GM19023 (cell line): Measurements from ENCODE around the gene MYLIP.
"Not testable (repeated sequence)": the region's sequence is repeated elsewhere in the genome, so short reads cannot be mapped to it uniquely, and the experiment has no call there.

ENCODE experiments used
- ATAC-seq: cut with Tn5 transposase; IDR thresholded peaks from one replicate; pipeline ENCODE4 v1.9.1; 2021; ENCODE audit warnings: mild to moderate bottlenecking, moderate library complexity; ENCODE audit not compliant: unreplicated experiment

Gene MYLIP

DNA sequence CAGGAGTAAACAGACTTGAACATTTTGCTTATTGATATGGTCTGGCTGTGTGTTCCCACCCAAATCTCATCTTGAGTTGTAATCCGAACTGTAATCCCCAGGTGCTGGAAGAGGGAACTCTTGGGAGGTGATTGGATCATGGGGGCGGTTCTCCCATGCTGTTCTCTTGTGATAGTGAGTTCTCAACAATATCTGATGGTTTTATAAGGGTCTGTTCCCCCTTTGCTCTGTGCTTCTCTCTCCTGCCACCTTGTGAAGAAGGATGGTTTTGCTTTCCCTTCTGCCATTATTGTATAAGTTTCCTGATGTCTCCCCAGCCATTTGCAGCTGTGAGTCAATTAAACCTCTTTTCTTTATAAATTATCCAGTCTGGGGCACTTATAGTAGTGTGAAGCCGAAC, 40.0 kb downstream of the MYLIP start:
- ATAC-seq: no peak

DNA sequence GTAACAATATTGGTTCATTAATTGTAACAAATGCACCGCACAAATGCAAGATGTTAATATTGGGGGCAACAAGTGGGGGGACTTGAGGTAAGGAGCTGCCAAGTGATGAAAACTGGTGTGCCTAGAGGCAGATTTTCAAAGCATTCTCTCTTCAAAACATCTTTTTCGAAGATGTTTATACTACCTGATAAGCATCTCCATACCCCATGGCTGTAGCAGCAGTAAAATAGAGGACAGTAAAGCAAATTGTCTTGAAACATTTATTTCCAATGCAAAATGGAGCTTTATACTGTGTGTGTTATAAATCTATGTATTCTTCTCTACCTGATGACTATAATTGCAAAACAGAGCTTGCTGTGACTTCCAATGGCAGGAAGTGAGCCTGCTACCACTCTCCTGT, 42.5 kb downstream of the MYLIP start:
- no peak for ATAC-seq

DNA sequence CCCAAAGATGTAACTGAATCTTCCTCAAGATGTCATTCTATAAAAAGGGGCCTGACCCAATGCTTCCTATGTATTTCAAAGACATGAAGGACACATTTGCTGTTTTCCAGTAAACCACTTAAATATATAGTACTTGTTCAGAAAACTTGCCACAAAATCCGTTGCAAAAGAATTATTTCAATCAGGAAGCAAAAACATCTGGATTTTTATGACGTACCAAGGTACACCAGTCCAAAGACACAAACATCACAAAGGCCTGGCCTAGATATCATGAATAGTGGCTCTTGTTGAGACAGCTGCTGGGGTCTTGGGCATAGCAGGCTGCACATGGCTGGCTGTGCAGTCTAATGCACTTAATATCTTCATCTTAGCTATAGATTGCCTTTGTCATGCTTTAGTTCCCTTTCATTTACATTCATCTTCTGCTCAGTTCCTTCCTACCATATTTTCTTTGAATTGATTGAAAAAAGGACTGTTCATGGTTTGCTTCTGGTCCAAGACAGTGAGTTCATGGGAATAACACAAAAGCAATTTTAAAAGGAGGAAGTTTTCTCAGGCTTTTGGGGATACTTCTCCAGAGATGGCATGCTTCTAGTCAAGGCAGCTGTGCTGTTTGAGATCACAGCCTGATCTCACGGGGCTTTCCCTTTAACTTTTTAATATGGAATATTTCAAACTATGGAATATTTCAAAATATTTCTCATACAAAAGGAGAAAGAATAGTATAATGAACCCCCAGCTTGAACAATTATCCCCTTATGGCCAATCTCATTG, 44.5 kb downstream of the MYLIP start:
- ATAC-seq: no peak

DNA sequence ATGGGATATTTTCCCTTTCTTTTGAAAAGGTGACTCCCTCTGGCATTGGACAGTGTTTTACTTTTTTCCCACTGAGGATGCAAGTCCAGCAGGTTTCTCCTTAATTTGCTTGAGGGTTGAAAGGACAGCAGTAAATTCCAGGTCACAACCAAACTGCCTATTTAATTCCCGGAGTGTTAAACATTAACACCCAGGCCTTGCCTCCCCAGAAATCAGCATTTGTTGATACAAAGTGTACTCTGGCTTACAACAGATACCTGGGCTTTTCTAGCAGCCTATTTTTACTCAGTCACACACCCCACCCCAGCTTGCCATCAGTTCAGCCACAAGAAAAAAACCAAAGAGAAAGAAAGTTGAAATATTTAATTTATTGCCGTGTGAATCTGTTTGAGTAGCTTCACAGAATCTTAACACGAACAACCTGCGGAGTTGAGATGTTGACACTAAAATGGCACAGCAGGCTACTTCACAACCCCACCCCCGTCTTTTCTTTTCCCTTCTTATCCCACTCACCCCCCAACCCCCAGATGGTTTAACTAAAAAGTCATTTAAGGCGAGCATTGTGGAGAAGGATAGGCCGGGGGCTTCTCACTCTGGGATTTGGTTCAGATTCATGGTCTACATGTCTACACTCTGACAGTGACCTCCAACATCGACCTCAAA, 45.7 kb downstream of the MYLIP start:
- ATAC-seq: no peak

DNA sequence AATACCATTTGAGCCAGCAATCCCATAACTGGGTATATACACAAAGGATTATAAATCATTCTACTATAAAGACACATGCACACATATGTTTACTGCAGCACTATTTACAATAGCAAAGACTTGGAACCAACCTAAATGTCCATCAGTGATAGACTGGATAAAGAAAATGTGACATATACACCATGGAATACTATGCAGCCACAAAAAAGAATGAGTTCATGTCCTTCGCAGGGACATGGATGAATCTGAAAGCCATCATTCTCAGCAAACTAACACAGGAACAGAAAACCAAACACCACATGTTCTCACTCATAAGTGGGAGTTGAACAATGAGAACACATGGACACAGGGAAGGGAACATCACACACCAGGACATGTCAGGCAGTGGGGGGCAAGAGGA, 47.7 kb downstream of the MYLIP start:
- ATAC-seq: not testable (repeated sequence)

DNA sequence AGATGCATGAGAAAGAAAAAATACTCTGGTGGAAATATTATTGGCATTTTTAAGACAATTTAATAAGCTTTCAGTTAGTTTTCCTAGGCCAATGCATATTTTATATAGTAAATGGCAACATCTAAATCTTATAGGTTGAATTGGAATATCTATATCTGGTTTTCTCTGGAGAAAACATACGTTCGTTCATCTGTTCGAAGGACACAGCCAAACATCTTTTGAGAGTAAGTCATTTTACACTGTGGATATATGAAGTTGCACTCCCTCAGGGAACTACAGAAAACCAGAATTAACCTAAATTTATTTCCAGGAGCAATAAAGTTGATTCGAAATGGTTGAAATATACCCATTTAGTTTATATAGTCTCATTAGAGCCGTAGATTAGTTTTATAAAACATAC, 49.0 kb downstream of the MYLIP start:
- ATAC-seq: no peak

DNA sequence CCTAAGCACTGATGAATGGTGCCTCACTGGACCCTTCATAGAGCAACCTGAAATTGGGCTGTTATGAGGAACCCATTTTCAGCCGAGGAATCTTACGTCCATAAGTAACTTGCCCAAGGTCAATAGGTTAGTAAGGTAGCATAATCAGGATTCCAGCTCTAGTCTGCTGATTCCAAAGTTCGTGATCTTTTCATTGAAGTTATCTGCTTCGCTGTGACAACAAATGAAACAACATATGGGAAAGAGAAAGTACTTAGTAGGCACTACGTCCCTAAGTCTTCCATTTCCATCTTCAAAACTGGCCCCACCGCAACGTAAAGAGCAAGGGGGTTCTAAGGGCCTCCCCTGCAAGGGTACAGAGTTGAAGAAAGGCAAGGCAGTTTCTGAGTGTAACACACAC, 49.5 kb downstream of the MYLIP start:
- ATAC-seq: no peak

DNA sequence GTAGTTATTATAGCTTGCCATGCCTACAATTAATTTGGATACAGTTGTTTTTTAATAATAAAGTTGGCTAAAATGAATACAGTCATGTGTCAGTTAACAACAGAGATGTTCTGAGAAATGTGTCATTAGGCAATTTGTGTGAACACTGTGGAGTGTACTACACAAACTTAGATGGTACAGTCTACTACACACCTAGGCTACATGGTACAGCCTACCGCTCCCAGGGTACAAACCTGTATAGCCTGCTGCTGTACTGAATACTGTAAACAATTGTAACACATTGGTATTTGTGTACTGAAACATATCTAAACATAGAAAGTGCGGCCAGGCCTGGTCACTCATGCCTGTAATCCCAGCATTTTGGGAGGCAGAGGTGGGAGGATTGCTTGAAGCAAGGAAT, 50.2 kb downstream of the MYLIP start:
- ATAC-seq: no peak

DNA sequence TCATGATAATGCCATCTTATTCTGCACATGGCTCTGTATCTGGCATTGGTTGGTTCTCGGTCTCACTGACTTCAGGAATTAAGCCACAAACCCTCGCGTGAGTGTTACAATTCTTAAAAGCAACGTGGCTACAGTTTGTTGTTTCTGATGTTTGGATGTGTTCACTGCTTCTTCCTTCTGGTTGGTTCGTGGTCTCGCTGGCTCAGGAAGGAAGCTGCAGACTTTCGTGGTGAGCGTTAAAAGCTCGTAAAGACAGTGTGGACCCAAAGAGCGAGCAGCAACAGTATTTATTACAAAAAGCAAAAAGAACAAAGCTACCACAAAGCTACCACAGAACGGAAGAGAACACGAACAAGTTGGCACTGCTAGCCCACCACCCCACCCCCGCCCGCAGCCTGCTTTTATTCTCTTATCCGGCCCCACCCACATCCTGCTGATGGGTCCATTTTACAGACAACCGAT, 51.1 kb downstream of the MYLIP start:
- no peak for ATAC-seq

DNA sequence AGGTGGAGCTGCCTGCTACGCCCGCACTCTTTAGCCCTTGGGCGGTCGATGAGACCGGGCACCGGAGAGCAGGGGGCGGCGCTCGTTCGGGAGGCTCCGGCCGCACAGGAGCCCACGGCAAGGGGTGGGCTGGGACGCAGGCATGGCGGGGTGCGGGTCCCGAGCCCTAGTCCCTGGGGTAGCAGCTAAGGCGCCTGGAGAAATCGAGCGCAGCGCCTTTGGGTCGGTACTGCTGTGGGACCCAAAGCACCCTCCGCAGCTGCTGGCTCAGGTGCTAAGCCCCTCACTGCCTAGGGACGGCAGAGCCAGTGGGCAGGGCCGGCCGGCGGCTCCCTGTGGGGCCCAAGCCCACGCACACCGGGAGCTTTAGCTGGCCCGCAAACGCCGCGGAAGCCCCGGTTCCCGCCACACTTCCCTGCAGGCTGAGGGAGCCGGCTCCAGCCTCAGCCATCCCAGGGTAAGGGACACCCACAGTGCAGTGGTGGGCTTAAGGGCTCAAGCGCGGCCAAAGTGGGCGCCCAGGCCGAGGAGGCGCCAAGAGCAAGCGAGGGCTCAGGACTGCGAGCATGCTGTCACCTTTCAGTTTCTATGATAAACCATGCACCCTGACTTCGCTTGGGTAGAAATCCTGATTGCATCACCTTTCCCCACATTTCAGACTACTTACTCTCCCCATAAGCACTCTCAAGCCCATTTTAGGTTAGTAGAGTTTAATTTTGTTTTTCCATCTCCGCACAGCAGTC, 52.0 kb downstream of the MYLIP start:
- ATAC-seq: no peak

DNA sequence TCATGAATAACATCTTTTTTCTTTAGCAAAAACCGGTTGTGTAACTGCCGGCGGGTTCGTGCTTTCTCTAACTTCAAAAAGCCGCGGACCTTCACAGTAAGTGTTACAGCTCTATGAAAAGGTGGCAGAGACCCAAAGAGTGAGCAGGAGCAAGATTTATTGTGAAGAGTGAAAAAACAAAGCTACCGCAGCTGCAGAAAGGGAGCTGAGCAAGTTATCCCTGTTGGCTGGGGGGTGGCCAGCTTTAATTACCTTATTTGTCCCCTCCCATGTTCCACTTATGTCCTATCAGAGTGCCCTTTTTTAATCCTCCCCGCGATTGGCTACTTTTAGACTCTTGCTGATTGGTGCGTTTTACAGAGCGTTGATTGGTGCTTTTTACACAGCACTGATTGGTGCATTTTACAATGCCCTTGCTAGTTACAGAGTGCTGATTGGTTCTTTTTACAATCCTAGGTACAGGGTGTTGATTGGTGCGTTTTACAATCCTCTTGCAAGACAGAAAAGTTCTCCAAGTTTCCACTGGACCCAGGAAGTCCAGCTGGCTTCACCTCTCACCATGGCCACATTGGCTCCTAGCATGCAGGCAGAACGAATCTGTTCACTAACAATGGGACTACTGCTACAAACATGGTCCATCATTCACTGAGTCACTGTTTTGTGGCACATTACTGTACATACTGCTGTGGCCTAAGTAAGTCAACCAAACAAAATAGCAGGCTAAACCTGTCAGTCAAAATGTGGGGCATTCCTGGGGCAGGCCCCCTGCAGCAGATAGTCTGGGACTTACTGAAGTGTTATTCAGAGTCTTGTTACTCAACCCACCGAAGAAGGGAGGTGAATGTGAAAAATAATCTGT, 52.8 kb downstream of the MYLIP start:
- no peak for ATAC-seq

DNA sequence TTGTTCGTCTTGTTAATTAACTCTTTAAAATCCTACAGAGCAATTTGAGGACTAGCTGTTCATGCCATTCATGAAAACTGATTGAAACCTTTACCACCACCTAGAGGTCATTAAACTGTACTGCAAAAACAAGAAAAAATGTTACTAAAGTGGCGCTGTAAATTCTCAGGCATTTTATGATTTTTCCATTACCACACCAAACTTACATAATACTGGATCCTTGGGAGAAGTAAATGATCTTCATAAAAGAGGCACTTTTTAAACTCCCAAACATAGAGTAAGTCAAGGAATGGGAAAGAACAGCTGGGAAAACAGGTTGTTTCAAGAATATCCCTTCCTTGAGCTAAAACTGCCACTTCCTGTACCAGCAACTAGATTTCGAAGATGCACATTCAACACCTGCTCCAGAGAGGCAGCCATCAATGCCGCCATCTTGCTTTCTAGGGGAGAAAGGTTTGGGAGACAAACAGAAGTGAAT, 54.3 kb downstream of the MYLIP start:
- no peak for ATAC-seq

DNA sequence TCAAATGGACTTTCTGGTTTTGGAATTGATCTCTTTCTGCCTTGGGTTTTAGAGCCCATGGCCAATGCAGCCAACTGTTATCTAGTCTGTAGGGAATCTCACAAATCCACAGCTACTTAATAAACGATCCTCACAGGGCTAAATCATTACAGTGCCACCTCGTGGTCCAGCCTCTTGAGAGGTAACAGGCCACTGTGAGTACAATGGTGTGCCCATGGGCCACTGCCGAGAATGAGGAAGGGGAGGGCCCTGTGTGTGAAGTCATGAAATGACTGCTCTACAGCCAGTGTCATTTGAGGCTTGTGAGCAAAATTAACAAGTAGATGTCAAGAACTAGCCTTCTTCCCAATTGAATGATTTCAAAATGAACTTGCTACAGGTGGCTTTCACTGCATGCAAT, 55.2 kb downstream of the MYLIP start:
- ATAC-seq: no peak

DNA sequence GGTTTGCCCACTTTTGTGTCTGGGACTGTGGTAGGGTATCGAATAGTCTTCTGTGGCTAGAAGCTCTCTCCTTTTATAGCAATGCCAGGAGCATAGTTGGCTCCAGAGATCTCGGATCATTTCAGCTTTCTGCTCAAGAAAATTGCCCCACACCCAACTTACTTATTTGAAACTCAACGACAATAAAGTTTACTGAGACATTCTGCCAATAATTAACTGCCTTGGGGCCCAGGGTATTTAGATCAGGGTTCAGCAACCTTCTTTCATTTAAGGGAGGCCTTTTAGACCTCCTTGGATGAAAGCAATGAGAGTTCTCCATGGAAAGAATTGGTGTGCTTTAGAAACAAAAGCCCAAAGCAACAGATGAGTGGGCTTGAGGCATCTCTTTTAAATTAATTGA, 55.7 kb downstream of the MYLIP start:
- ATAC-seq: no peak

DNA sequence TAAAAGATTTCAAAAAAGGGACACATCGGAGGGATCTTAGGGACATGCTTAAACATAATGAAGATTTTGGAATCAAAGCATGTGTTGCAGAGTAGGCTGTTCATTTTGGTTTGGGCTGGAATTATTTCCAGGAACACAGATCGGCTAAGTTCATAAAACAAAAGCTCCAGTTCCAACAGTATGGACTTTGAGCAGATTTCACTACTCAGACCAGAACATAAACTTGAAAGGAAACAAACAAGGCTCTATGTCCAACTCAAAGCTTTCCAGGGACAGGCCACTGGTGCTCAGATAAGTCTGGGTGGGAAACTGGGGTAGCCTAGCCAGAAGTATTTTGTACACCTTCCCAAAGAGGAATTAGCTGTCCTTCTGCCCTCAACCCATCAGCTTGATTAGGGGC, 58.3 kb downstream of the MYLIP start:
- ATAC-seq: no peak

DNA sequence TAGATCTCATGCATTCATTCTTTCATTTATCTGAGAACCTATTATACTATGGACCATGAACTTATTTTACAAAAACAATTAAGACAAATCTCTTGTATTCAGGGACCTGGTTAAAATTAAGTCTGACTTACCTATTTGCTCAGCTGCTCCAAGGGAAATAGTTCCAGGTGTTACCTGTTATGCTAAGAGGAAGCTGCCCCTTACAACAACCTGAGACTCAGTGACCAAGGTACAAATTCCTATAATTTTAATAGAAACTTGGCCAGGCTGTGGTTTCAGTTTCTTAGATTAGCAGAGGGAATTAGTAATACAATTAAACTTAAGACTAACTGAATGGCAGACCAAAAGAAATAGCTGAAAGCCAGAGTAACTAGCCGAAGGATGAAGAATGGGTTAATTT, 61.3 kb downstream of the MYLIP start:
- no peak for ATAC-seq

DNA sequence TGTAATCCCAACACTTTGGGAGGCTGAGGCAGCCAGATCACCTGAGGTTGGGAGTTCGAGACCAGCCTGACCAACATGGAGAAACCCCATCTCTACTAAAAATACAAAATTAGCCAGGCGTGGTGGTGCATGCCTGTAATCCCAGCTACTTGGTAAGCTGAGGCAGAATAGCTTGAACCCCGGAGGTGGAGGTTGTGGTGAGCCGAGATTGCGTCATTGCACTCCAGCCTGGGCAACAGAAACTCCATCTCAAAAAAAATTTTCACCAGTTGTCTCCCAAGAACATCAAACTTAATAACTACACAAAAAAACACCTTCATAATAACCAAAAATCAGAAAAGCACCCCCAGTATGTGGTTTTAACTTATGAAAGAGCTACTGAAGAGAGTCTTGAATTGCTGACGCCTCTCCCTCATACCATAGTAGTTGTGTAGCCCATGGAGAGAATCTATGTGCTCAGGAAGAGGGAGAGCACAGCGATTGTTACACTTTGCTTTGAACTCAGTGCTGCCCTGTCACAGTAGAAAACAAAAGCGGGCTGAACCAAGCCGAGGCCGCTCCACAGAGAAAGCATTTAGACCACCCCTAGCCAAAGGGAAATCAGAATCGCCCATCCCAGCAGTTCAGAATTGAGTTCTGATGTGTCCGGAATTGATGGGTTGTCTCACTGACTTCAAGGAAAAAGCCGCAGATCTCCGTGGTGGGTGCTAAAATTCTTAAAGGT, 67.5 kb downstream of the MYLIP start:
- no peak for ATAC-seq

DNA sequence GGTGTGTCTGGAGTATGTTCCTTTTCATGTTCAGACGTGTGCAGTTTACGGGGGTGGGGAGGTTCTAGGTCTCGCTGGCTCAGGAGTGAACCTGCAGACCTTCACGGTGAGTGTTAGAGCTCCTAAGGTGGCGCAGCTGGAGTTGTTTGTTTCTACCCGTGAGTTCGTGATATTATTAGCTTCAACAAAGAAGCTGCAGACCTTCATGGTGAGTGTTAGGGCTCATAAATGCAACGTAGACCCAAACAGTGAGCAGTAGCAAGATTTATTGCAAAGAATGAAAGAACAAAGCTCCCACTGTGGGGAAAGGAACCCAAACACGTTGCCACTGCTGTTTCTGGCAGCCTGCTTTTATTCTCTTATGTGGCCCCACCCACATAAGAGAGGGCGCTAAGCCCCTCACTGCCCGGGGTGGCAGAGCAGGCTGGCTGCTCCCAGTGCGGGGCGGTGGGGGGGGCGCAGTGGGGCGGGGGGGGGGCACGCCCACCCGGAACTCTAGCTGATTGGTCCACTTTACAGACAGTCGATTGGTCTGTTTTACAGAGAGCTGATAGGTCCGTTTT, 68.2 kb downstream of the MYLIP start:
- no peak for ATAC-seq
